Measurements from ENCODE around the gene HELZ2.

DNA sequence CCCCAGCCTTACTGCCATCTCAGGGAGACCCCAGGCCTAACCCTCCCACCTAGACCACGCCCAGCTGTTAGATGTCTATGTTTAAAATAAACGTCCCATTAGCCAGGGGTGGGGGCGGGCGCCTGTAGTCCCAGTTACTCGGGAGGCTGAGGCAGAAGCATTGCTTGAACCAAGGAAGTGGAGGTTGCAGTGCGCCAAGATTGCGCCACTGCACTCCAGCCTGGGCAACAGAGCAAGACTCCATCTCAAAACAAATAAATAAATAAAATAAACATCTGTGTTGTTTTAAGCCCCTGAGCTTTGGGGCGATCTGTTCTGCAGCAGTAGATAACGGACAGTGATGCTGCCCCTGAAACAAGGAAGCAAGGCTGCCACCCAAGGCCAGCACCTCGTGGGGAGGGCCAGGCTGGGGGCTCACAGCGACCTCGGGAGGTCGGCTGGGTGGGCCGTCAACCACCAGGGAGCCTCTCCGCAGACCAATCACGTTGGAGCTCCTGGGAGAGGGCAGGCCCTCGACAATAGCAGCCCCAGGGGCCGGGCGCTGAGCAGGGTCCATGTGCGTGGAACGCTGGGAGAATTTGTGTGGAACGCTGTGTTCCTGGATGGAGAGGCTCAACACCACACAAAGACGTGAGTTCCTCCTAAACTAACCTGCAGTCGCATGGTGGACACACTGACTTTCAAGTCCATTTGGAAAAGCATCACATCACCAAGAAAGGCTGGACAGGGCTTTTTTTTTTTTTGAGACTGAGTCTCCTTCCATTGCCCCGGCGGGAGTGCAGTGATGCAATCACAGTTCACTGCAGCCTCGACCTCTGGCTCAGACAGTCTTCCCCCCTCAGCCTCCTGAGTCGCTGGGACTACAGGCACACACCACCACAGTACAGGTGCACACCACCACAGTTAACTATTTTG is 1.0 kb upstream of the HELZ2 start:
- TF ChIP-seq TAF1 (IDR thresholded peaks at IDR 0.05; ENCODE audit: borderline replicate concordance, insufficient read depth, low read length) (no peak), POLR2AphosphoS5 (IDR thresholded peaks at IDR 0.05; ENCODE audit: low read depth, low read length) (no peak), SIN3A (IDR thresholded peaks at IDR 0.05; ENCODE audit: borderline replicate concordance, insufficient read depth, low read length) (no peak), FOXP2 (optimal IDR thresholded peaks at IDR 0.05; ENCODE audit: borderline replicate concordance, extremely low read depth, extremely low read length, insufficient read depth) (no peak)

All from PFSK-1 (cell line).